ENCODE results near the gene FOXN3.

DNA sequence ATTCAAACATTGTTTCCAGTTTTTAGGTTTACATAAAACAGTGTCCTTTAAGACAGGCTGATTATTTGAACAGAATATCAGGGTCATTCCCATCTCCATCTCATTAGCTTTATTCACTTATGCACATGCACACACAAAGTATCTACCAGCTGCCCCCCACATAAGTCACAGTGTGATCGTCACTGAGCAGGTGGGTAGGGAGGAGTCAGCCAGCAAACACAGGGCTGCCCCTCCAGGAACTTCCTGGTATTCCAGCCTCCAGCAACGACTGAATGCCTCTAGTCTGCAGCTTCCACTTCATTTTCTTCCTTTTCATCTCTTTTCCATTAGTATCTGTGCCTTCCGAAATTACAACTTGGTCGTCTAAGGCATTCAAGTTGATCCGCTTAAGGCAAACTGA is 48.8 kb upstream of the FOXN3 start:
- TF ChIP-seq, protein P1, sequence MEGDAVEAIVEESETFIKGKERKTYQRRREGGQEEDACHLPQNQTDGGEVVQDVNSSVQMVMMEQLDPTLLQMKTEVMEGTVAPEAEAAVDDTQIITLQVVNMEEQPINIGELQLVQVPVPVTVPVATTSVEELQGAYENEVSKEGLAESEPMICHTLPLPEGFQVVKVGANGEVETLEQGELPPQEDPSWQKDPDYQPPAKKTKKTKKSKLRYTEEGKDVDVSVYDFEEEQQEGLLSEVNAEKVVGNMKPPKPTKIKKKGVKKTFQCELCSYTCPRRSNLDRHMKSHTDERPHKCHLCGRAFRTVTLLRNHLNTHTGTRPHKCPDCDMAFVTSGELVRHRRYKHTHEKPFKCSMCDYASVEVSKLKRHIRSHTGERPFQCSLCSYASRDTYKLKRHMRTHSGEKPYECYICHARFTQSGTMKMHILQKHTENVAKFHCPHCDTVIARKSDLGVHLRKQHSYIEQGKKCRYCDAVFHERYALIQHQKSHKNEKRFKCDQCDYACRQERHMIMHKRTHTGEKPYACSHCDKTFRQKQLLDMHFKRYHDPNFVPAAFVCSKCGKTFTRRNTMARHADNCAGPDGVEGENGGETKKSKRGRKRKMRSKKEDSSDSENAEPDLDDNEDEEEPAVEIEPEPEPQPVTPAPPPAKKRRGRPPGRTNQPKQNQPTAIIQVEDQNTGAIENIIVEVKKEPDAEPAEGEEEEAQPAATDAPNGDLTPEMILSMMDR (IDR thresholded peaks at IDR 0.05) = no peak
- no peak for TF ChIP-seq POLR2A (IDR thresholded peaks at IDR 0.05)

Measured in ovary (tissue), 3 donors.